ENCODE results near the gene KATNB1. TPM values are rescaled to one million over a fixed set of nuclear protein-coding genes. Genes with fewer than 3 reads are reported as not detected.
A peak's percentile ranks its signal among the peaks of the same experiment; 100 is the strongest.

The KATNB1 gene
- total and polyA plus RNA-seq, 2 of the 8 experiments (the other 6 are each of a cell fraction or from before 2014, with no cell fraction given), result 50.2 to 60.4 TPM

DNA sequence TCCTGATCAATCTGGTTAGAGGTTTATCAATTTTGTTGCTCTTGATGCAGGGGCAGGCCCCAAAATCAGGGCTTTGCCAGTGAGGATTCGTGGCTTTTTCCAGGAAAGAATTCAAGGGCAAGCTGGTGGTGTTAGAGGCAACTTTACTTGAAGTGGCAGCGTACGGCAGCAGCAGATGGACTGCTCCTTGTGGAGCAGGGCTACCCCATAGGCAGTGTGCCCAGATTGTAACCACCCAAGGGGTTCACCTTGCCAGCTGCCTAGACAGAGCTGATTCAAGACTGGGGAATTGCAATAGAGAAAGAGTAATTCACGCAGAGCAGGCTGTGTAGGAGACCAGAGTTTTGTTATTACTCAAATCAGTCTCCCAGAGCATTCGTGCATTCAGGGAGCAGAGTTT is 24.2 kb upstream of the KATNB1 start:
- FAIRE-seq (no peak), DNase-seq (ENCODE audit: low read depth in 1 of 2, low spot score in 2 of 2) (no peak)
- Histone ChIP-seq H2BK120ac (replicated peaks; ENCODE audit: low read depth, low read length) (no peak overlapping the region), H2AK5ac (ENCODE audit: low read depth, low read length) (no peak overlapping the region), H3K79me1 (ENCODE audit: low read depth, low read length) (no peaks in the 10 kb centered on the region), H3K27ac (ENCODE audit: low read depth, low read length) (no peak overlapping the region), H3K23me2 (ENCODE audit: low read depth, low read length) (peaks cover 4% of the 10 kb centered on the region; the same call in 1 of the 2 replicates), H4K8ac (ENCODE audit: extremely low read depth, insufficient read depth, low read length) (no peak overlapping the region), H3K9ac (replicated peaks in 1 of 4; ENCODE audit: extremely low read depth in 1 of 4, low read depth in 3 of 4, low read length in 3 of 4) (no peak overlapping the region), H3K27me3 (replicated peaks in 1 of 4; ENCODE audit: control insufficient read depth in 3 of 4, extremely low read depth in 1 of 4, insufficient read depth in 3 of 4, low read length in 3 of 4) (no peaks in the 10 kb centered on the region; a peak in 1 of 7 replicates), H2BK15ac (ENCODE audit: low read length) (no peak overlapping the region), H3K79me2 (ENCODE audit: control insufficient read depth in 1 of 2, insufficient read depth in 2 of 2, low read length in 2 of 2) (no peaks in the 10 kb centered on the region), H3K36me3 (ENCODE audit: control insufficient read depth in 2 of 4, insufficient read depth in 4 of 4, low read length in 3 of 4) (no peaks in the 10 kb centered on the region), H2BK12ac (ENCODE audit: low read depth, low read length) (no peak overlapping the region), H4K5ac (ENCODE audit: insufficient read length, low read depth, low read length) (no peak overlapping the region), H3K4me1 (replicated peaks in 1 of 4; ENCODE audit: control insufficient read depth in 3 of 4, insufficient read depth in 4 of 4, low read length in 3 of 4) (no peaks in the 10 kb centered on the region), H2AFZ (ENCODE audit: low read length) (peak overlapping the region; percentile 31; the same call in 1 of the 2 replicates), H3K14ac (ENCODE audit: insufficient read length) (no peak overlapping the region), H3K4me3 (ENCODE audit: extremely low read depth in 1 of 4, insufficient read depth in 2 of 4, low read depth in 3 of 4, low read length in 4 of 4) (no peak overlapping the region), H3K4ac (replicated peaks; ENCODE audit: insufficient read length, low read depth, low read length) (no peak overlapping the region), H4K20me1 (replicated peaks in 1 of 2; ENCODE audit: control insufficient read depth in 1 of 2, insufficient read depth in 2 of 2, low read length in 2 of 2) (no peaks in the 10 kb centered on the region), H2BK20ac (ENCODE audit: low read length) (no peak overlapping the region), H2BK5ac (ENCODE audit: low read depth, low read length) (no peak overlapping the region), H3K9me3 (ENCODE audit: insufficient read depth in 2 of 2, low read depth in 1 of 2, low read length in 1 of 2) (no peaks in the 10 kb centered on the region), H3K56ac (replicated peaks; ENCODE audit: insufficient read length, low read depth, low read length) (no peak overlapping the region), H4K91ac (replicated peaks; ENCODE audit: insufficient read length, low read length) (no peak overlapping the region), H3K23ac (ENCODE audit: insufficient read length) (no peak overlapping the region), H3K4me2 (ENCODE audit: insufficient read depth in 1 of 2, low read depth in 2 of 2, low read length in 2 of 2) (no peak overlapping the region), H3K18ac (ENCODE audit: extremely low read depth, low read length) (no peak overlapping the region)
- TF ChIP-seq HDAC2 (IDR thresholded peaks at IDR 0.05; ENCODE audit: borderline replicate concordance in 1 of 2, low read depth in 2 of 2, low read length in 2 of 2), result no peak
- no peak for TF ChIP-seq SUZ12 (IDR thresholded peaks at IDR 0.05; ENCODE audit: low read length)
- TF ChIP-seq CBX5 (IDR thresholded peaks at IDR 0.05; ENCODE audit: low read depth, low read length), result no peak
- TF ChIP-seq CEBPB (IDR thresholded peaks at IDR 0.05; ENCODE audit: low read depth, low read length), result no peak
- CTCF ChIA-PET (ENCODE audit: partially characterized antibody), result interaction anchor here (1.2 to 4.2 kb wide), 6 partner anchors 8 to 63 kb away, joined by 3 to 15 read pairs (median 4); partner anchors contain the start of gene ADGRG3
- WGBS, 2 experiments (ENCODE audit: extremely low coverage in 1 of 2, insufficient coverage in 1 of 2, insufficient read length in 1 of 2, insufficient replicate concordance in 2 of 2, low coverage in 1 of 2, low lambda C conversion rate in 2 of 2, missing lambda C conversion rate in 1 of 2), result 90% methylated on average over 5 of the region's 5 CpGs; no CpG with 5 or more reads in 1 of the 2 experiments
- POLR2A ChIA-PET (ENCODE audit: partially characterized antibody), result no interaction called here

All from H1 (cell line).